MM.1S (cell line): ENCODE data around the gene MAD1L1.

Experiments
- DNase-seq: peaks from one replicate; pipeline ENCODE4 v3.0.0-alpha.2; 2015
- H2AFZ ChIP-seq: fragments of 300-600 bp; sonication (generic); 2 replicates; pipeline ENCODE4 v1.6.0; 2016; ENCODE audit warnings: antibody characterized with exemption, low read length
- H3F3A ChIP-seq: fragments of 300-600 bp; sonication (generic); 2 replicates; pipeline ENCODE4 v1.6.1; 2016; ENCODE audit warnings: mild to moderate bottlenecking, antibody characterized with exemption, low read length, moderate library complexity, mixed read lengths; ENCODE audit not compliant: insufficient read depth
- H3K27ac ChIP-seq: fragments of 300-600 bp; sonication (generic); 2 replicates; pipeline ENCODE4 v1.5.1; 2016; ENCODE audit warnings: mild to moderate bottlenecking, low read length
- H3K27me3 ChIP-seq: fragments of 300-600 bp; sonication (generic); replicated peaks from 2 replicates; pipeline ENCODE4 v1.6.0; 2016; ENCODE audit warnings: low read length; ENCODE audit not compliant: insufficient read depth
- H3K36me3 ChIP-seq: fragments of 300-600 bp; sonication (generic); replicated peaks from 2 replicates; pipeline ENCODE4 v1.6.1; 2016; ENCODE audit warnings: mild to moderate bottlenecking, low read length, mixed read lengths; ENCODE audit not compliant: insufficient read depth
- H3K4me1 ChIP-seq: fragments of 300-600 bp; sonication (generic); 2 replicates; pipeline ENCODE4 v1.6.1; 2016; ENCODE audit warnings: low read length, mixed read lengths
- H3K4me2 ChIP-seq: fragments of 300-600 bp; sonication (generic); 2 replicates; pipeline ENCODE4 v1.6.0; 2016; ENCODE audit warnings: low read depth, low read length
- H3K4me3 ChIP-seq: fragments of 300-600 bp; sonication (generic); 2 replicates; pipeline ENCODE4 v1.5.1; 2016; ENCODE audit warnings: low read length, mixed read lengths
- H3K79me2 ChIP-seq: fragments of 300-600 bp; sonication (generic); 2 replicates; pipeline ENCODE4 v1.6.1; 2016; ENCODE audit warnings: mixed run types, low read length, mixed read lengths
- H3K9ac ChIP-seq: fragments of 300-600 bp; sonication (generic); 2 replicates; pipeline ENCODE4 v1.6.1; 2016; ENCODE audit warnings: low read length, mixed read lengths
- H3K9me2 ChIP-seq: fragments of 300-600 bp; sonication (generic); replicated peaks from 2 replicates; pipeline ENCODE4 v1.6.1; 2016; ENCODE audit warnings: mild to moderate bottlenecking, low read length, mixed read lengths; ENCODE audit not compliant: insufficient read depth
- H3K9me3 ChIP-seq: fragments of 300-600 bp; sonication (generic); replicated peaks from 2 replicates; pipeline ENCODE4 v1.6.1; 2016; ENCODE audit warnings: mild to moderate bottlenecking, low read length, mixed read lengths; ENCODE audit not compliant: insufficient read depth
- H4K20me1 ChIP-seq: fragments of 300-600 bp; sonication (generic); 2 replicates; pipeline ENCODE4 v1.6.1; 2016; ENCODE audit warnings: mild to moderate bottlenecking, low read length, moderate library complexity, mixed read lengths; ENCODE audit not compliant: insufficient read depth
- EZH2 ChIP-seq: fragments of 300-600 bp; sonication (generic); optimal IDR thresholded peaks from 2 replicates; pipeline ENCODE3; 2017; ENCODE audit warnings: low read depth, mild to moderate bottlenecking, antibody characterized with exemption, low read length, mixed read lengths
- EZH2phosphoT487 ChIP-seq: fragments of 300-600 bp; sonication (generic); IDR thresholded peaks from 2 replicates; pipeline ENCODE4 v1.6.1; 2018; ENCODE audit warnings: antibody characterized with exemption, low read length
- TF ChIP-seq, protein P1 (sequence below): fragments of 300-600 bp; sonication (generic); IDR thresholded peaks from 2 replicates; pipeline ENCODE4 v1.5.1; 2016; ENCODE audit warnings: antibody characterized with exemption, low read length, mixed read lengths

MAD1L1 gene

DNA sequence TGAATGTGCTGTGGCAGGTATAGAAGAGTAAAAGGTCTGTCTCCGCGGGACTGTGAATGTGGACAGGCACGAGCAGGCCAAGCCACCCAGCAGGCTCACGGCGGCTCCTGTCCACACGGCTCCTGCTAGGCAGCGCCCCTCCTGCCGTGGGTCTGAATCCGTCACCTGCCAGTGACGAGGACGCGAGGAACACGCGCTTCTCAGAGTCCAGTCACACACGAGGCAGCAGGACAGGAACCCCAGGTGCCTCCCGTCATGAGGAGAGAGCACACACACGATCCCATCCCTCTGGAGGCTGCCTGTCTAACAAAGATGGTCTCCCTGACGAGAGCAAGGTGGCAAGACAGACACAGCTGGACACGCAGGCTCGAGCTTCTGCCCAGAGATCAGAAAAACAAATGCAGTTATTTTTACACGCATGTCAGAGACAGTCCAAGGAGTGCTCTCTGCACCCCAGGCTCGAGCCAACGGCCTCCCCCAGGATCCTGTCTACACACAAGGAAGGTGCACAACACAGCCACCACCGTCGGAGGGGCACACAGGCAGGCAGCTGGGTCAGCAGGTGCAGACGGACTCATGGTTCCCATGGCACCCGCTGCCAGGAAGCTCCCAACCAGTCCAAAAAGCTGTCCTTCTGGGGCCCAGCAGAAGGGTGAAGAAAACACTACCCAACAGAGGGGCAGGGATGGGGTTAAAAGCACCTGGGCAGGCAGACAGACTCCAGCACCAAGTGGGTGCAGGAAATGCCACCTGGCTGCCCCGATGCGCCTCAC, 103.2 kb downstream of the MAD1L1 start:
- Histone ChIP-seq H3K27me3 (no peaks in the 10 kb centered on the region), H2AFZ (no peak overlapping the region), H3F3A (no peaks in the 10 kb centered on the region), H3K27ac (no peak overlapping the region), H3K4me2 (no peak overlapping the region), H3K36me3 (no peaks in the 10 kb centered on the region), H4K20me1 (no peaks in the 10 kb centered on the region), H3K4me3 (no peak overlapping the region), H3K4me1 (no peaks in the 10 kb centered on the region), H3K9me2 (no peaks in the 10 kb centered on the region), H3K79me2 (no peaks in the 10 kb centered on the region), H3K9ac (no peak overlapping the region), H3K9me3 (no peaks in the 10 kb centered on the region)
- TF ChIP-seq, protein P1, sequence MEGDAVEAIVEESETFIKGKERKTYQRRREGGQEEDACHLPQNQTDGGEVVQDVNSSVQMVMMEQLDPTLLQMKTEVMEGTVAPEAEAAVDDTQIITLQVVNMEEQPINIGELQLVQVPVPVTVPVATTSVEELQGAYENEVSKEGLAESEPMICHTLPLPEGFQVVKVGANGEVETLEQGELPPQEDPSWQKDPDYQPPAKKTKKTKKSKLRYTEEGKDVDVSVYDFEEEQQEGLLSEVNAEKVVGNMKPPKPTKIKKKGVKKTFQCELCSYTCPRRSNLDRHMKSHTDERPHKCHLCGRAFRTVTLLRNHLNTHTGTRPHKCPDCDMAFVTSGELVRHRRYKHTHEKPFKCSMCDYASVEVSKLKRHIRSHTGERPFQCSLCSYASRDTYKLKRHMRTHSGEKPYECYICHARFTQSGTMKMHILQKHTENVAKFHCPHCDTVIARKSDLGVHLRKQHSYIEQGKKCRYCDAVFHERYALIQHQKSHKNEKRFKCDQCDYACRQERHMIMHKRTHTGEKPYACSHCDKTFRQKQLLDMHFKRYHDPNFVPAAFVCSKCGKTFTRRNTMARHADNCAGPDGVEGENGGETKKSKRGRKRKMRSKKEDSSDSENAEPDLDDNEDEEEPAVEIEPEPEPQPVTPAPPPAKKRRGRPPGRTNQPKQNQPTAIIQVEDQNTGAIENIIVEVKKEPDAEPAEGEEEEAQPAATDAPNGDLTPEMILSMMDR, result no peak
- TF ChIP-seq EZH2 (no peak), EZH2phosphoT487 (no peak)
- no peak for DNase-seq

GRCh38 chr7:2128601-2129322, 104.0 kb downstream of the MAD1L1 start:
- no peak for DNase-seq
- H3K79me2 ChIP-seq, result no peaks in the 10 kb centered on the region
- no peaks in the 10 kb centered on the region for H3K27me3 ChIP-seq
- H3K36me3 ChIP-seq, result no peaks in the 10 kb centered on the region
- H3K9me3 ChIP-seq, result no peaks in the 10 kb centered on the region
- H4K20me1 ChIP-seq, result no peaks in the 10 kb centered on the region
- H3K9me2 ChIP-seq, result no peaks in the 10 kb centered on the region
- H3K4me2 ChIP-seq, result no peak overlapping the region
- H2AFZ ChIP-seq, result no peak overlapping the region
- no peaks in the 10 kb centered on the region for H3F3A ChIP-seq
- no peak overlapping the region for H3K9ac ChIP-seq
- TF ChIP-seq EZH2 (no peak), EZH2phosphoT487 (no peak)
- TF ChIP-seq, protein P1, result no peak
- H3K4me1 ChIP-seq, result no peaks in the 10 kb centered on the region
- H3K27ac ChIP-seq, result no peak overlapping the region
- no peak overlapping the region for H3K4me3 ChIP-seq

DNA sequence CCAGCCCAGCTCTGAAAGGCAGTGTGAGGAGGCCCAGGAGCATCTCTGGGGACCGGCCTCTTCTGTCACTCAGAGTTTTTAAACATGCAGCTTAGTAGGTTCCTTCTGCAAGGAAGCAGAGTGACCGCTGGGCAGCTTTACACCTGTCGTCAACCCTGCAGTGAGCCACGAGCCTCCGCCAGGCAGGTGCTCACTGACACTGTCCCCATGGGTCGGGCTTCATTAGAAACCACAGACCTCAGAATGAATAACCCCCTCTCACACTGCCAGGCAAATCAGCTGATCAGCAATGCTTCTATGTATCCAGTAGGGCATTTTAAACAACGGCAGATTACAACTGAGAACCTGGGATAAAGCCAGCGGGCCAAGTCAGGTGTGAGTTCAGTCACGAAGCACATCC, 106.1 kb downstream of the MAD1L1 start:
- Histone ChIP-seq H3K27me3 (no peaks in the 10 kb centered on the region), H3K79me2 (no peaks in the 10 kb centered on the region), H3K36me3 (no peaks in the 10 kb centered on the region), H2AFZ (no peak overlapping the region), H3K9me2 (no peaks in the 10 kb centered on the region), H3K4me2 (no peak overlapping the region), H3K9me3 (no peaks in the 10 kb centered on the region), H3K27ac (no peak overlapping the region), H3K4me3 (no peak overlapping the region), H3K9ac (no peak overlapping the region), H4K20me1 (no peaks in the 10 kb centered on the region), H3K4me1 (no peaks in the 10 kb centered on the region), H3F3A (no peaks in the 10 kb centered on the region)
- no peak for DNase-seq
- TF ChIP-seq EZH2 (no peak), EZH2phosphoT487 (no peak)
- TF ChIP-seq, protein P1, result no peak
